IPS-20b (cell line): ENCODE data around the gene POMGNT1.
A peak's percentile ranks its signal among the peaks of the same experiment; 100 is the strongest.
"Not testable (repeated sequence)": the region's sequence is repeated elsewhere in the genome, so short reads cannot be mapped to it uniquely, and the experiment has no call there.

Source experiments
- H3K27ac ChIP-seq: one replicate; pipeline ENCODE4 v1.5.1; 2013; ENCODE audit warnings: low read length
- H3K27me3 ChIP-seq: 2 replicates; pipeline ENCODE4 v1.6.1; 2013; ENCODE audit warnings: mild to moderate bottlenecking, low read length, inconsistent platforms; ENCODE audit not compliant: insufficient read depth
- H3K36me3 ChIP-seq: 2 replicates; pipeline ENCODE4 v1.6.1; 2013; ENCODE audit warnings: low read depth, mild to moderate bottlenecking, inconsistent platforms, low read length, moderate library complexity; ENCODE audit not compliant: insufficient read depth
- H3K4me1 ChIP-seq: 2 replicates; pipeline ENCODE4 v1.6.1; 2013; ENCODE audit warnings: mild to moderate bottlenecking, control low read depth, inconsistent platforms, low read length, moderate library complexity; ENCODE audit not compliant: insufficient read depth
- H3K4me3 ChIP-seq: 2 replicates; pipeline ENCODE4 v1.5.1; 2013; ENCODE audit warnings: mild to moderate bottlenecking, low read length, inconsistent platforms
- H3K9ac ChIP-seq: 2 replicates; pipeline ENCODE4 v1.6.1; 2013; ENCODE audit warnings: low read depth, mild to moderate bottlenecking, inconsistent platforms, low read length, moderate library complexity
- H3K9me3 ChIP-seq: 2 replicates; pipeline ENCODE4 v1.6.1; 2013; ENCODE audit warnings: mild to moderate bottlenecking, low read depth, low read length, inconsistent platforms; ENCODE audit not compliant: insufficient read depth

The POMGNT1 gene

DNA sequence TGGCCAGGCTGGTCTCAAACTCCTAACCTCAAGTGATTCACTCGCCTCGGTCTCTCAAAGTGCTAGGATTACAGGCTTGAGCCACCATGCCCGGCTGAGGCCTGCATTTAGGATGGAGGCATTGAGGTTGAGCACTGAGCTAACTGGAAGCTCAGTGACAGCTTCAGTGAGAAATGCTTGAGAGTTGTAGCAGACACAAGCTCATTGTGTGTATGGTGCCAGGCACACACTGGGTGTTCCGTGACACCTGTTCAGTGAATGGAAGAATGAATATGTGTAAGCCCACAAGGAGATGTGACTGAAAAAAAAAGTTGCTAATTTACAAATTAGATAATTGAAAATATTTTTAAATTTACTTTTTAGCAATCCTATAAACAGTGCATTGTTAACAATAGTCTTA is 26.7 kb upstream of the POMGNT1 start:
- Histone ChIP-seq H3K4me3 (no peak overlapping the region), H3K9ac (no peak overlapping the region), H3K9me3 (no peaks in the 10 kb centered on the region), H3K27me3 (no peaks in the 10 kb centered on the region), H3K27ac (no peak overlapping the region), H3K4me1 (peaks cover 15% of the 10 kb centered on the region; the same call in 1 of the 2 replicates), H3K36me3 (no peaks in the 10 kb centered on the region)

DNA sequence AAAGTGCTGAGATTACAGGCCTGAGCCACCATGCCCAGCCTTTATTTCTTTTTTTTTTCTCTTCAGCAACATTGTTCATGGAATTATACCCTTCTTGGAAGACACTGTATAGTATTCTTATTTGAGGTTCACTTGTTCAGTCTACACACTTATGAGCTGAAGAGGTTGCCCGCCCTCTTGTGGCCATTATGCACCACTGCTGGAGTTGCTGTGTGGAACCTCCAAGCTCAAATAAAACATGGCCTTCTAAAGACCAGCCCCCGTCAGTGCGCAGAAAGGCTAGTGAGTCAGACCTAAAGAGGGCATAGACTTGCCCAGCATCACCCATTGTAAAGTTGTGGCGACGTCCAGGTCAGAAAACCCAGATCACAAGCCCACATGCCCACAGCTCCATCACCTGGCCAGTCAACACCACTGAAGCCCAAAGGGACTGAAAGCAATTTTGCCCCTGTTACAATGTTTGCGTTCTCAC is 25.3 kb upstream of the POMGNT1 start:
- no peak overlapping the region for H3K4me3 ChIP-seq
- H3K9ac ChIP-seq: no peak overlapping the region
- H3K27me3 ChIP-seq: no peaks in the 10 kb centered on the region
- H3K36me3 ChIP-seq: no peaks in the 10 kb centered on the region
- peaks cover 15% of the 10 kb centered on the region; the same call in 1 of the 2 replicates for H3K4me1 ChIP-seq
- no peak overlapping the region for H3K27ac ChIP-seq
- no peaks in the 10 kb centered on the region for H3K9me3 ChIP-seq

- not testable (repeated sequence) for H3K9ac ChIP-seq
- H3K4me1 ChIP-seq: peaks cover 15% of the 10 kb centered on the region; the same call in 1 of the 2 replicates
These were observed 24.8 kb upstream of the POMGNT1 start for GRCh38 chr1:46223055-46223454.

GRCh38 chr1:46221749-46222148 is 23.5 kb upstream of the POMGNT1 start:
- Histone ChIP-seq H3K9ac (peak overlapping the region; percentile 20; the same call in 1 of the 2 replicates), H3K4me1 (peaks cover 15% of the 10 kb centered on the region; the same call in 1 of the 2 replicates), H3K36me3 (no peaks in the 10 kb centered on the region), H3K27ac (no peak overlapping the region), H3K27me3 (no peaks in the 10 kb centered on the region), H3K9me3 (no peaks in the 10 kb centered on the region), H3K4me3 (peak overlapping the region; percentile 3; the same call in 1 of the 2 replicates)

More at GRCh38 chr1:46223055-46223454, 24.8 kb upstream of the POMGNT1 start:
- not testable (repeated sequence) for H3K27me3 ChIP-seq, H3K27ac ChIP-seq, H3K4me3 ChIP-seq, H3K36me3 ChIP-seq, H3K9me3 ChIP-seq

DNA sequence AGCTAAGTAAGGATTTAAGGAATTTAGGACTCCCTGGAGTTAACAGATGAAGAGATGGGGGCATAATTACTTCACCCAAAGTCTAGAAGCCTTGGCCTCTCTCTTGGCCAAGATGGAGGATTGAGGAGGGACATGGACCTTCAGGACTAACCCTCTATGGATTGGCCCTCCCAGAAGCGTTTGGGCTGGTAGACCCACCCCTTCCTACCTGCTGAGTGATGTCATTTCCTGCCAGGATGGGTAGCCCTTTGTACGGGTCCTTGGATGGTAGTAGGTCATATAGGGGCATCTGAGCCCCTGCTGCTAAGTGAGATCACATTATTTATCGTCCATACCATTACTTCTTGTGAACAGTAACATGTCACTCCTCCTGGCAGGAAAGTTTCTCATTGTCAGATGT is 22.6 kb upstream of the POMGNT1 start:
- Histone ChIP-seq H3K4me3 (no peak overlapping the region), H3K9me3 (no peaks in the 10 kb centered on the region)

DNA sequence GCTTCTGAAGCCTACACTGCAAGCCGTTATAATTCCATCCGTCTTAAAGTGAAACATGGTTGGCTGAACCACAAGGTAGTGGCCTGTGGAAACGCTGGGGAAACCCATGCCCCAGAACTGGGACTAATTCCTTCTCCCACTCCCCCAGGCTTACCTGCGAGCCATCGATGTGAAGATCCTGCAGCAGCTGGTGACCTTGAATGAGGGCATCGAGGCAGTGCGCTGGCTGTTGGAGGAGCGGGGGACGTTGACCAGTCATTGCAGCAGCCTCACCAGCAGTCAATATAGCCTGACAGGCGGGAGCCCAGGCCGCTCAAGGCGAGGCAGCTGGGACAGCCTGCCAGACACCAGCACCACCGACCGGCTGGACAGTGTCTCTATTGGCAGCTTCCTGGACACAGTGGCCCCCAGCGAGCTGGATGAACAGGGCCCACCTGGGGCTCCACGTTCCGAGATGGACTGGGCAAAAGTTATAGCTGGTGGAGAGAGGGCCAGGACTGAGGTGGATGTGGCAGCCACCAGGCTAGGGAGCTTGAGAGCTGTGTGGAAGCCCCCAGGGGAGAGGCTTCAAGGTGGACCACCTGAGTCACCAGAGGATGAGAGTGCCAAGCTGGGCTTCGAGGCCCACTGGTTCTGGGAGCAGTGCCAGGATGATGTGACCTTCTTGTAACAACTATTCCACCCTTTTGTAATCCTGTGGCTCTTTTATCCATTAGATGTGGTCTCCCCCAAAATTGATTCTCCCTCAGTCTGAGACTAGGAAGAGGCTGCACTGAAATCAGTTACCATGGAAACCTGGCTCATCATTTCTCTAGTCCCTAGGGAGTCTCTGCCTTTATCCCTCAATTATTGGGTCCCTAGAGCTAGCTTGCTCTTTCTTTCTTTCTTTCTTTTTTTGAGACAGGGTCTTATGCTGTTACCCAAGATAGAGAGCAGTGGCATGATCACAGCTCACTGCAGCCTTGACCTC is 21.6 kb upstream of the POMGNT1 start:
- no peaks in the 10 kb centered on the region for H3K9me3 ChIP-seq
- no peaks in the 10 kb centered on the region for H3K27me3 ChIP-seq
- no peaks in the 10 kb centered on the region for H3K36me3 ChIP-seq
- no peak overlapping the region for H3K27ac ChIP-seq
- H3K4me1 ChIP-seq: peaks cover 15% of the 10 kb centered on the region; the same call in 1 of the 2 replicates
- no peak overlapping the region for H3K4me3 ChIP-seq
- H3K9ac ChIP-seq: no peak overlapping the region

More for the DNA sequence above, 22.6 kb upstream of the POMGNT1 start:
- H3K9ac ChIP-seq: no peak overlapping the region
- peaks cover 15% of the 10 kb centered on the region; the same call in 1 of the 2 replicates for H3K4me1 ChIP-seq
- H3K36me3 ChIP-seq: no peaks in the 10 kb centered on the region
- H3K27ac ChIP-seq: no peak overlapping the region
- no peaks in the 10 kb centered on the region for H3K27me3 ChIP-seq

DNA sequence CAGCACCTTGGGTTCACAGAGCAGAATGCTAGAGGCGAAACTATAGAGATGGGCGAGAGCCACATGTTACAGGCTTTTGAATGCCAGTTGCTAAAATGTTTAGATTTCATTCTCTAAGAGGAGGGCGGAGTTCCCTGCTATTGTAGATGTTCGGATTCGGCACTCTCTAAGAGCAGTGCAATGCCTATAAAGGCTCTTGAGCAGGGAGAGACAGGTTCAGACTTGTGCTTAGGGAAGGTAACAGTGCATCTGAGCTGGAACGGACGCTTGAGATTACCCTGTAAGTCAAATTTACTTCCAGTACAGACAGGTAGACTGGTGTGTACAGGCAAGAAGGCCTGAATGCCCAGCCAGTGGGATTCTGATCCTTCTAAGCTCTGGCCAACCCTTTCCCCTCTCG is 20.2 kb upstream of the POMGNT1 start:
- no peaks in the 10 kb centered on the region for H3K27me3 ChIP-seq
- H3K9ac ChIP-seq: no peak overlapping the region
- H3K36me3 ChIP-seq: no peaks in the 10 kb centered on the region
- no peak overlapping the region for H3K27ac ChIP-seq
- no peak overlapping the region for H3K4me3 ChIP-seq
- H3K9me3 ChIP-seq: no peaks in the 10 kb centered on the region
- peaks cover 15% of the 10 kb centered on the region; the same call in 1 of the 2 replicates for H3K4me1 ChIP-seq

DNA sequence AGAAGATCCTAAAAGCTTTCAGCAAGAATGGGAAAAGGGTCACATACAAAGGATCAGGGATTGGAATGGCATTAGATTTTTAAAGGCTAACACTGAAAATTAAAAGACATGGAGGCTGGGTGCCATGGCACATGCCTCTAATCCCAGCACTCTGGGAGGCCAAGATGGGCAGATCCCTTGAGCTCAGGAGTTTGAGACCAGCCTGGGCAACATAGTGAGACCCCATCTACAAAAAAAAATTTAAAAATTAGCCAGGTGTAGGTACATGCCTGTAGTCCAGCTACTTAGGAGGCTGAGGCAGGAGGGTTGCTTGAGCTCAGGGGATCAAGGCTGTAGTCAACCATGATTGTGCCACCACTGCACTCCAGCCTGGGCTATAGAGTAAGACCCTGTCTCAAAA is 17.3 kb upstream of the POMGNT1 start:
- Histone ChIP-seq H3K36me3 (no peaks in the 10 kb centered on the region), H3K27me3 (no peaks in the 10 kb centered on the region), H3K9ac (no peak overlapping the region), H3K9me3 (no peaks in the 10 kb centered on the region), H3K4me3 (no peak overlapping the region), H3K4me1 (no peaks in the 10 kb centered on the region), H3K27ac (no peak overlapping the region)

GRCh38 chr1:46211051-46211450 is 12.8 kb upstream of the POMGNT1 start:
- H3K27ac ChIP-seq: no peak overlapping the region
- H3K27me3 ChIP-seq: no peaks in the 10 kb centered on the region
- no peaks in the 10 kb centered on the region for H3K4me1 ChIP-seq
- no peak overlapping the region for H3K4me3 ChIP-seq
- H3K9me3 ChIP-seq: no peaks in the 10 kb centered on the region
- H3K36me3 ChIP-seq: no peaks in the 10 kb centered on the region
- no peak overlapping the region for H3K9ac ChIP-seq

DNA sequence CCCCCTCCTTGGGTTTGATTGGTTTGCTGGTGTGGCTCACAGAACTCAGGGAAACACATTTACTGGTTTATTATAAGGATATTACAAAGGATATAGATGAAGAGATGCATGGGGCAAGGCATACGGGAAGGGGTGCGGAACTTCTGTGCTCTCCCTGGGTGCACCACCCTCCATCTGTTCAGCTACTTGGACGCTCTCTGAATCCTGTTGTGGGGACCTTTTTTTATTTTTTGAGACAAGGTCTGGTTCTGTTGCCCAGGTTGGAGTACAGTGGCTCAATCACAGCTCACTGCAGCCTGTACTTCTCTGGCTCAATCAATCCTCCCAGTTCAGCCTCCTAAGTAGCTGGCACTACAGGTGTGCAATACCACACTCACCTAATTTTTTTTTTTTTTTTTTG is 12.3 kb upstream of the POMGNT1 start:
- H3K4me1 ChIP-seq: no peaks in the 10 kb centered on the region
- H3K9ac ChIP-seq: no peak overlapping the region
- H3K27me3 ChIP-seq: no peaks in the 10 kb centered on the region

GRCh38 chr1:46206399-46206798 is 8.2 kb upstream of the POMGNT1 start:
- no peaks in the 10 kb centered on the region for H3K4me1 ChIP-seq
- H3K36me3 ChIP-seq: no peaks in the 10 kb centered on the region
- H3K9ac ChIP-seq: no peak overlapping the region
- no peak overlapping the region for H3K27ac ChIP-seq
- 0 out of 2 replicates have a peak, but pooled peaks cover 4% of the 10 kb centered on the region for H3K27me3 ChIP-seq
- H3K4me3 ChIP-seq: no peak overlapping the region
- no peaks in the 10 kb centered on the region for H3K9me3 ChIP-seq

More for the DNA sequence above, 12.3 kb upstream of the POMGNT1 start:
- Histone ChIP-seq H3K36me3 (no peaks in the 10 kb centered on the region), H3K27ac (no peak overlapping the region), H3K9me3 (no peaks in the 10 kb centered on the region), H3K4me3 (no peak overlapping the region)

DNA sequence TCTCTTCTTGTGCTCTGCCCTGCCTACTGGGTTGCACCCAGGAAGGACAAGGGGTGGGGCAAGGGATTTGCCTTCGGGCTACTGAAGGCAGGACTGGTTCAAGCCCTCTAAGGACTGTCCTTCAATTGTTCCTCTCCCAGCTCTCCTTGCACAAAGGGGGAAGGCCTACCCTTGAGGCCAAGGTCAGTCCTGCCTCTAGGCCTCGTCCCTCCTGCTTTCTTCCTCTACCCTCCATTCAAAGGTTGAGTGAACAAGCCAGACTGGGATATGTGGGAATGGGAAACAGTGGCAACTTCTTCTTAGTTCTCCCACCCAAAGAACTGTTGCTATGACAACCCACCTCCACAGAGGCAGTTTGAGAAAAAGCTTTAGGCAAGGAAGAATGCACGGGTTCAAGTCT is 7.6 kb upstream of the POMGNT1 start:
- H3K36me3 ChIP-seq: no peaks in the 10 kb centered on the region
- H3K27ac ChIP-seq: no peak overlapping the region
- 0 out of 2 replicates have a peak, but pooled peaks cover 4% of the 10 kb centered on the region for H3K27me3 ChIP-seq
- H3K4me3 ChIP-seq: no peak overlapping the region
- H3K9me3 ChIP-seq: no peaks in the 10 kb centered on the region
- no peak overlapping the region for H3K9ac ChIP-seq
- H3K4me1 ChIP-seq: no peaks in the 10 kb centered on the region
